Lower leg skin (tissue), 4 donors: ENCODE measurements around the gene RALGDS. TPM values are rescaled to one million over a fixed set of nuclear protein-coding genes. Genes with fewer than 3 reads are reported as not detected.
A peak's percentile ranks its signal among the peaks of the same experiment; 100 is the strongest.

Experiments
- DNase-seq, 2 donors: peaks; one replicate each; pipeline ENCODE4 v3.0.0-alpha.2; 2019; ENCODE audit warnings: low spot score in 2 of 2
- H3K4me3 ChIP-seq: fragments of 200-600 bp; sonication (generic); 2 replicates; pipeline ENCODE4 v1.5.1; 2017; ENCODE audit warnings: mild to moderate bottlenecking, low read depth; ENCODE audit not compliant: poor library complexity, severe bottlenecking
- CTCF ChIP-seq, 3 donors: fragments of 450-650 bp; IDR thresholded peaks; one replicate each; pipeline ENCODE4 v1.5.1; 2016; ENCODE audit warnings: antibody characterized with exemption in 3 of 3, mild to moderate bottlenecking in 3 of 3, moderate library complexity in 2 of 3
- POLR2A ChIP-seq, 2 donors: fragments of 450-650 bp; IDR thresholded peaks; one replicate each; pipeline ENCODE4 v1.6.1; 2016 to 2017; ENCODE audit warnings: antibody characterized with exemption in 2 of 2, mild to moderate bottlenecking in 1 of 2, moderate library complexity in 1 of 2
- WGBS, 2 donors: methylation state at CpG; one replicate each; pipeline ENCODE4 v1.1.5; 2018; 5-methylcytosine and 5-hydroxymethylcytosine counted together
- intact Hi-C: fragments of 100-400 bp; cut with DNase I; formaldehyde crosslinking; loops from one replicate; pipeline ENCODE4 v1.15.0; 2023; ENCODE audit warnings: low total_unique reads
- total RNA-seq, 4 donors: library from RNA; depleted of rRNA; stranded (reverse); fragments of >200 nt; gene quantifications; one replicate each; pipeline ENCODE4 v1.1.0, GENCODE V29; 2016

Gene RALGDS
- total RNA-seq, 4 donors from 2014 or later, result 95.0 to 176 (median 123) TPM

DNA sequence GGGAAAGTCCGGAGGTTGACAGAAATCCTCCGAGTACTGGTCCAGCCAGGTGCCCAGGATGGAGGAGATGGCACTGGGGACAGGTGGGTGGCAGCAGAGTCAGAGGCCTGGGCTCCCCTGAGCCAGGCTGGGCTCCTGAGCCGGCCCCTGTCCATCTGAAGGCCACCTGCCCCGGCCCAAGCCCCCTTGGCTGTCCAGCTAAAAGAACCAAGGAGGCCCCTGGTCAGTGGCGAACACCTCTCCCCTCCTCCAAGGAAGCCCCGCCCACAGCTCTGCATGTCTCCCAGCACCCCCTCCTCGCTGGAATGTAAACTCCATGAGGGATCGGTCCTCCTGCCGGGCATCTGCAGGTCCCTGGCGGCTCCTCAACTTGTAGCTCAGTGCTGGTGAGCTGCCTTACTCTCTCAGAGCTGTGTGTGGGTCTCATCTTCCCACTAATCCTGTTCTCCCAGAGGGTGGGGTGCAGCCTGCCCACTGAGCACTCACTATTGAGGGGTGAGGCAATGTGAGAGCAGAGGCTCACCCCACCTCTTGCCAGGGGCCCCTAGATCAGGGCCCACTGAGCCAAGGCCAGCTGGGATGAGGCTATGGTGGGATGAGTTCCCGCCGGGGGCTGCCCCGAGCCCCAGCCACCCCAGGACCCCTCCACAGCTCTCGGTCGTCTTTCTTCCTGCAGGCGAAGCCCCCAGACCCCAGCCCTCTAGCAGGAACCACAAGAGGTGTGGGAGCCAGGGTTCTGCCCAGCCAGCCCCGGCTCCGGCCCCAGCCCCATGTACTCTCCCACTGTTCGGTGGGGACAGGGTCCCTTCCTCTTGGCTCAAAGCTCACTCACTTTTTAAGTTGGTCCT lies 12.0 kb downstream of the RALGDS start:
- no peak overlapping the region for H3K4me3 ChIP-seq
- TF ChIP-seq CTCF (IDR thresholded peaks at IDR 0.05) (no peak), POLR2A (IDR thresholded peaks at IDR 0.05) (no peak)
- peak in 1 of 2 donors; percentile 81 for DNase-seq
- intact Hi-C loops, result no loop called here
- 93 to 94% methylated on average over 17 of the region's 19 CpGs for WGBS, 2 donors

DNA sequence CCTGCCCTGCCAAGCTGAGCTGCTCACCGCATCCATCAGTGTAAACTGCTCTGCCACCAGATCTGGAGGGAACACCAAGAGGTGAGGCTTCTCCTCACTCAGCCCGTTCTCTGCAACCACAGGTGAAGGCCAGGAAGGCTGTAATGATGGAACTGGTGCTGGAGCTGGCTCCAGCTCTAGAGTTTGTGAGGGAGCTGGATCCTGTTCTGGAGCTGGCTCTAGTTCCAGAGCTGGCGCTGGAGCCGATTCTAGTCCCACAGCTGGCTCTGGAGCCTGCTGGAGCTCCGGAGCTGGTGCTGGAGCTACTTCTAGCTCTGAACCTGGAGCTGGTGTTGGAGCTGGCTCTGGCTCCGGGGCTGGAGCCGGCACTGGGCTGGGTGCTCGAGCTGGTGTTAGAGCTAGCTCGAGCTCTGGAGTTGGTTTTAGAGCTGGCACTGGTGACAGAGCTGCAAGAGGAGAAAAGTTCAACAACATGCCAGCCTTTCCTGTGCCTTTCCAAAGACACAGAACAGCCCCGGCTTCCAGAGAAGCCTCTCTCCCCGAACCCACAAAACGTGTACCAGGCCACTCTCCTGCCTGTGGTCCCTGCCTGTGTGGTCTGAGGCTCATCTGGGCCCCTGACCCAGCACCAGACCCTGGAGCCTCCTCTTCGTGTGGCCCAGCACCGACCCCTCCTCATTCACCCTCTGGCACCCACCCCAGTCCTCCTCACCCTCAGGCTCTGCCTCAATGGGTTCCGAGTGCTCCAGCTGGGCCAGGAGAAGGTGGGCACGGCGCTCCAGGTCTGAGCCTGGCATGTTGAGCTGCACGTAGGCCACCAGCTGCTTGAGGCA lies 12.9 kb downstream of the RALGDS start:
- TF ChIP-seq POLR2A (IDR thresholded peaks at IDR 0.05) (no peak), CTCF (IDR thresholded peaks at IDR 0.05) (no peak)

DNA sequence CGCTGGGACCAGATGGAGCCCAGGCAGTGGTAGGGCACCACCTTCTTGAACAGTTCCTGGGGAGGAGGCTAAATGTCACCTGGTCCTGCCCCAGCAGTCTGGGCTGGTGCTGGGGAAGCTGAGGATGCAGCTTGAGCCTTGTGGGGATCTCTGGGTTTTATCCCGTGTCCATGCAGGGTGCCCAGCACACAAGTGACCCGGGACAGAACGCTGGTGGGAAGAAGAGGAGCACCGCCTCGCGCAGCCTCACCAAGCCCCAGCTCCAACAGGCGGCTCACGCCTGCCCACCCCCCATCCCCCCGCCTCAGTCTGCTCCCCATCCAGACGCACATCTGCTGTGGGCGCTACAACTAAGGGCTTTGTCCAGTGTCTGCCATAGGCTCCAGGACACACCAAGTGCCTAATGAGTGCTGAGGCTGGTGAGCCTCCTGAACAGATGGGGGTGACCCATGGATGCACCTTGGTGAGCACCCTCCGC lies 13.8 kb downstream of the RALGDS start:
- intact Hi-C loops, result no loop called here
- TF ChIP-seq CTCF (IDR thresholded peaks at IDR 0.05) (no peak), POLR2A (IDR thresholded peaks at IDR 0.05) (no peak)
- H3K4me3 ChIP-seq, result no peak overlapping the region
- 94 to 98% methylated on average over 8 to 13 of the region's 13 CpGs for WGBS, 2 donors
- peak in 1 of 2 donors; percentile 34 for DNase-seq

More for the DNA sequence above, 12.9 kb downstream of the RALGDS start:
- DNase-seq, result peak in 1 of 2 donors; percentile 76
- 90 to 91% methylated on average over 16 to 17 of the region's 18 CpGs for WGBS, 2 donors
- H3K4me3 ChIP-seq, result no peak overlapping the region
- intact Hi-C loops, result no loop called here

DNA sequence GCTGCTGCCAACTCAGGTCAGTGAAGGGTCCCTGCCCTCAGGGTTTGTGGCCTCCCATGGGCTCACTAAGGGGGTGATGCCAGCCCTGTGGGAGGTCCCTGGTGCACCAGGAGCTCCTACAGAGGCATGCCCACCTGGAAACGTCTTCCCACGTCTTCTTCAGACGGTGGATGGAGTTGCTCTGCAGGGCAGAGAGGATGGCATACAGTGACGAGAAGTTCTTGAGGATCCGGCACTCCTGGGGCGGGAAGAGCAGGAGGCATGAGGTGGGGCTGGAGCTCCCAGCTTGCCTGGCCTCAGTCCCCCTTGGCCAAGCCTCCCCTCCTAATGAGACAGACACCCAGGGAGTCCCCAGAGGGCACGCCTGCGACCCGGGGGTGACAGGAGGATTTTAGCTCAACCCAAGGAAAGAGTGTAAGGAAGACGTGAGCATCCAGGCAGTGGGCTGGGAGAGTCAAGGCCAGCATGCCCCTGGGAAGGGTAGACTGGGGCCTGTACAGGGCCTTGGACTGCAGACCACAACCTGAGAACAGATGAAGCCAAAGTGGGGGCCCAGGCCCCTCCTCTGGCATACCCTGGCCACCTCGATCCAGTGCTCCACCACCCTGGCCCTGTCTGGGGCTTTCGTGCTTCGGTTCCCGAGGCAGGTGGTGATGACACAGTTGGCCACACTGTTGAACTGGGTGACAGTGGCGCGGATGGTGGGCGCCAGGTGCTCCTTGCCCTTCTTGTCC lies 14.4 kb downstream of the RALGDS start:
- no peak overlapping the region for H3K4me3 ChIP-seq
- TF ChIP-seq CTCF (IDR thresholded peaks at IDR 0.05) (no peak), POLR2A (IDR thresholded peaks at IDR 0.05) (no peak)
- intact Hi-C loops, result no loop called here
- WGBS, 2 donors, result 96 to 97% methylated on average over 11 to 16 of the region's 17 CpGs
- peak in 1 of 2 donors; percentile 76 for DNase-seq

GRCh38 chr9:133105461-133105770 lies 15.6 kb downstream of the RALGDS start:
- intact Hi-C loops, result no loop called here
- no peak for DNase-seq
- H3K4me3 ChIP-seq, result no peak overlapping the region
- no peak for TF ChIP-seq CTCF (IDR thresholded peaks at IDR 0.05)
- WGBS, 2 donors, result 88 to 94% methylated on average over 5 to 7 of the region's 7 CpGs
